ENCODE results near the gene RABGEF1.

DNA sequence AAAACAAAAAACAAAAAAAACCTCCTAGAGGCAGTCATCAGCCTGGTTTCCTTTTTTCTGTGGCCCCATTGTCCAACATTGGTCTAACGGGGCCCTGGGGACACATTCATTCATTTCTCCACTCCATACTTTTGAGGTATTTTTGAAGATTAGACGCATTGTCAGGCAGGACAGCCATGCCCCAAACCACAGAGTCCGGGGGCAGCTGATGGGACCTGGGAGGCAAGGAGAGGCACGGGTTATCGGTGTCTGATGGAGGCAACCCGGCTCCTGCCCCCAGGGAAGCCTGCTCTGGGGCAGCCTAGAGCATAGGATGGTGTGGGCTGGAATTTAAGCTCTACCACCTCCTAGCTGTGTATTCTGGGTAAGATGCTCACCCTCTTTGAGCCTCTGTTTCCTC, 6.5 kb upstream of the RABGEF1 start:
- TF ChIP-seq, protein P1, sequence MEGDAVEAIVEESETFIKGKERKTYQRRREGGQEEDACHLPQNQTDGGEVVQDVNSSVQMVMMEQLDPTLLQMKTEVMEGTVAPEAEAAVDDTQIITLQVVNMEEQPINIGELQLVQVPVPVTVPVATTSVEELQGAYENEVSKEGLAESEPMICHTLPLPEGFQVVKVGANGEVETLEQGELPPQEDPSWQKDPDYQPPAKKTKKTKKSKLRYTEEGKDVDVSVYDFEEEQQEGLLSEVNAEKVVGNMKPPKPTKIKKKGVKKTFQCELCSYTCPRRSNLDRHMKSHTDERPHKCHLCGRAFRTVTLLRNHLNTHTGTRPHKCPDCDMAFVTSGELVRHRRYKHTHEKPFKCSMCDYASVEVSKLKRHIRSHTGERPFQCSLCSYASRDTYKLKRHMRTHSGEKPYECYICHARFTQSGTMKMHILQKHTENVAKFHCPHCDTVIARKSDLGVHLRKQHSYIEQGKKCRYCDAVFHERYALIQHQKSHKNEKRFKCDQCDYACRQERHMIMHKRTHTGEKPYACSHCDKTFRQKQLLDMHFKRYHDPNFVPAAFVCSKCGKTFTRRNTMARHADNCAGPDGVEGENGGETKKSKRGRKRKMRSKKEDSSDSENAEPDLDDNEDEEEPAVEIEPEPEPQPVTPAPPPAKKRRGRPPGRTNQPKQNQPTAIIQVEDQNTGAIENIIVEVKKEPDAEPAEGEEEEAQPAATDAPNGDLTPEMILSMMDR (IDR thresholded peaks at IDR 0.05), result no peak
- no peak for TF ChIP-seq POLR2A (IDR thresholded peaks at IDR 0.05)

All from lower leg skin (tissue), 3 donors.